Measurements from ENCODE around the gene IL21R.

The IL21R gene

GRCh38 chr16:27361987-27362386, 40.0 kb upstream of the IL21R start:
- DNase-seq: no peak
- no peak overlapping the region for H3K27ac ChIP-seq
- in situ Hi-C loops (cut with HindIII; ENCODE audit: low pct_ligation_motif_present, low sequenced_read_pairs): no loop called here
- no peak for TF ChIP-seq CTCF (IDR thresholded peaks at IDR 0.05; ENCODE audit: low read depth, low read length, missing control alignments)
- H3K4me3 ChIP-seq (ENCODE audit: low read depth, low read length): no peak overlapping the region
- peaks cover 59% of the 10 kb centered on the region for H3K36me3 ChIP-seq (replicated peaks)
- H3K27me3 ChIP-seq (replicated peaks): no peaks in the 10 kb centered on the region

DNA sequence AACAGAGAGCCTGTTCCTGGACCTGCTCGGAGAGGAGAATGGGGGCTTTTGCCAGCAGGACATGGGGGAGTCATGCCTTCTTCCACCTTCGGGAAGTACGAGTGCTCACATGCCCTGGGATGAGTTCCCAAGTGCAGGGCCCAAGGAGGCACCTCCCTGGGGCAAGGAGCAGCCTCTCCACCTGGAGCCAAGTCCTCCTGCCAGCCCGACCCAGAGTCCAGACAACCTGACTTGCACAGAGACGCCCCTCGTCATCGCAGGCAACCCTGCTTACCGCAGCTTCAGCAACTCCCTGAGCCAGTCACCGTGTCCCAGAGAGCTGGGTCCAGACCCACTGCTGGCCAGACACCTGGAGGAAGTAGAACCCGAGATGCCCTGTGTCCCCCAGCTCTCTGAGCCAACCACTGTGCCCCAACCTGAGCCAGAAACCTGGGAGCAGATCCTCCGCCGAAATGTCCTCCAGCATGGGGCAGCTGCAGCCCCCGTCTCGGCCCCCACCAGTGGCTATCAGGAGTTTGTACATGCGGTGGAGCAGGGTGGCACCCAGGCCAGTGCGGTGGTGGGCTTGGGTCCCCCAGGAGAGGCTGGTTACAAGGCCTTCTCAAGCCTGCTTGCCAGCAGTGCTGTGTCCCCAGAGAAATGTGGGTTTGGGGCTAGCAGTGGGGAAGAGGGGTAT, 39.3 kb upstream of the IL21R start:
- no peak overlapping the region for H3K4me3 ChIP-seq (ENCODE audit: low read depth, low read length)
- no peaks in the 10 kb centered on the region for H3K27me3 ChIP-seq (replicated peaks)
- H3K27ac ChIP-seq: no peak overlapping the region
- no peak for DNase-seq
- in situ Hi-C loops (cut with HindIII; ENCODE audit: low pct_ligation_motif_present, low sequenced_read_pairs): no loop called here
- peaks cover 57% of the 10 kb centered on the region for H3K36me3 ChIP-seq (replicated peaks)
- TF ChIP-seq CTCF (IDR thresholded peaks at IDR 0.05; ENCODE audit: low read depth, low read length, missing control alignments): no peak

GRCh38 chr16:27363246-27363632, 38.7 kb upstream of the IL21R start:
- H3K4me3 ChIP-seq (ENCODE audit: low read depth, low read length): no peak overlapping the region
- H3K36me3 ChIP-seq (replicated peaks): peaks cover 54% of the 10 kb centered on the region
- peak; percentile 28 for TF ChIP-seq CTCF (IDR thresholded peaks at IDR 0.05; ENCODE audit: low read depth, low read length, missing control alignments)
- no peak overlapping the region for H3K27ac ChIP-seq
- no peaks in the 10 kb centered on the region for H3K27me3 ChIP-seq (replicated peaks)
- in situ Hi-C loops (cut with HindIII; ENCODE audit: low pct_ligation_motif_present, low sequenced_read_pairs): no loop called here
- no peak for DNase-seq

DNA sequence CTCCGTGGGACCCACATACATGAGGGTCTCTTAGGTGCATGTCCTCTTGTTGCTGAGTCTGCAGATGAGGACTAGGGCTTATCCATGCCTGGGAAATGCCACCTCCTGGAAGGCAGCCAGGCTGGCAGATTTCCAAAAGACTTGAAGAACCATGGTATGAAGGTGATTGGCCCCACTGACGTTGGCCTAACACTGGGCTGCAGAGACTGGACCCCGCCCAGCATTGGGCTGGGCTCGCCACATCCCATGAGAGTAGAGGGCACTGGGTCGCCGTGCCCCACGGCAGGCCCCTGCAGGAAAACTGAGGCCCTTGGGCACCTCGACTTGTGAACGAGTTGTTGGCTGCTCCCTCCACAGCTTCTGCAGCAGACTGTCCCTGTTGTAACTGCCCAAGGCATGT, 38.2 kb upstream of the IL21R start:
- Histone ChIP-seq H3K27me3 (replicated peaks) (no peaks in the 10 kb centered on the region), H3K27ac (no peak overlapping the region), H3K36me3 (replicated peaks) (peaks cover 48% of the 10 kb centered on the region), H3K4me3 (ENCODE audit: low read depth, low read length) (no peak overlapping the region)
- no peak for TF ChIP-seq CTCF (IDR thresholded peaks at IDR 0.05; ENCODE audit: low read depth, low read length, missing control alignments)
- no peak for DNase-seq
- in situ Hi-C loops (cut with HindIII; ENCODE audit: low pct_ligation_motif_present, low sequenced_read_pairs): no loop called here

GRCh38 chr16:27364493-27365141, 37.4 kb upstream of the IL21R start:
- DNase-seq: no peak
- H3K4me3 ChIP-seq (ENCODE audit: low read depth, low read length): no peak overlapping the region
- peak overlapping the region; percentile 3 for H3K27ac ChIP-seq
- TF ChIP-seq CTCF (IDR thresholded peaks at IDR 0.05; ENCODE audit: low read depth, low read length, missing control alignments): no peak
- peaks cover 40% of the 10 kb centered on the region for H3K36me3 ChIP-seq (replicated peaks)
- H3K27me3 ChIP-seq (replicated peaks): no peaks in the 10 kb centered on the region
- in situ Hi-C loops (cut with HindIII; ENCODE audit: low pct_ligation_motif_present, low sequenced_read_pairs): no loop called here
